ENCODE results near the gene MAST2. TPM values are rescaled to one million over a fixed set of nuclear protein-coding genes. Genes with fewer than 3 reads are reported as not detected.
"Not testable (repeated sequence)": the region's sequence is repeated elsewhere in the genome, so short reads cannot be mapped to it uniquely, and the experiment has no call there.

The MAST2 gene
- total RNA-seq, 1 donor from 2014 or later: 33.4 TPM

DNA sequence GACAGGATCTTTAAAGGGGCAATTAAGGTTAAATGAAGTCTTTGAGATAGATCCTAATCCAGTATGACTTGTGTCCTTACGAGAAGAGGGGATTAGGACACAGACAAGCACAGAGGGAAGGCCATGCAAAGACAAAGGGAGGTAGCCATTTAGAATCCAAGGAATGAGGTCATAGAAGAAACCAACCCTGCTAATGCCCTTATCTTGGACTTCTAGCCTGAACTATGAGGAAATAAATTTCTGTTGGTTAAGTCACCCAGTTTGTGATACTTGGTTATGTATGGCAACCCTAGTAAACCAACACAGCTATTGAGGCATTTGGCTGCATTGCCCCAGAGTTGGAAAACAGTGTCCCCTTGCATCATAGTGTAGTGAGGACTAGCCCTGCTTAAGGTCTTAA, 121.3 kb downstream of the MAST2 start:
- Mint-ChIP-seq H3K36me3 (ENCODE audit: low read depth) (no peaks in the 10 kb centered on the region), H3K4me1 (ENCODE audit: low read depth) (peaks cover 9% of the 10 kb centered on the region)
- intact Hi-C loops (cut with micrococcal nuclease): no loop called here

GRCh38 chr1:45925728-45926287, 122.4 kb downstream of the MAST2 start:
- no peak overlapping the region for H3K27ac Mint-ChIP-seq
- no peak for DNase-seq (ENCODE audit: low spot score)
- H3K4me3 Mint-ChIP-seq (ENCODE audit: low read depth): no peak overlapping the region
- H3K9me3 Mint-ChIP-seq: no peaks in the 10 kb centered on the region
- H3K36me3 Mint-ChIP-seq (ENCODE audit: low read depth): no peaks in the 10 kb centered on the region
- intact Hi-C loops (cut with micrococcal nuclease): no loop called here
- H3K4me1 Mint-ChIP-seq (ENCODE audit: low read depth): peaks cover 9% of the 10 kb centered on the region
- H3K27me3 Mint-ChIP-seq (ENCODE audit: low read depth): no peaks in the 10 kb centered on the region

More for the DNA sequence above, 121.3 kb downstream of the MAST2 start:
- Mint-ChIP-seq H3K27ac (no peak overlapping the region), H3K27me3 (ENCODE audit: low read depth) (no peaks in the 10 kb centered on the region), H3K9me3 (no peaks in the 10 kb centered on the region), H3K4me3 (ENCODE audit: low read depth) (no peak overlapping the region)
- DNase-seq (ENCODE audit: low spot score): no peak

DNA sequence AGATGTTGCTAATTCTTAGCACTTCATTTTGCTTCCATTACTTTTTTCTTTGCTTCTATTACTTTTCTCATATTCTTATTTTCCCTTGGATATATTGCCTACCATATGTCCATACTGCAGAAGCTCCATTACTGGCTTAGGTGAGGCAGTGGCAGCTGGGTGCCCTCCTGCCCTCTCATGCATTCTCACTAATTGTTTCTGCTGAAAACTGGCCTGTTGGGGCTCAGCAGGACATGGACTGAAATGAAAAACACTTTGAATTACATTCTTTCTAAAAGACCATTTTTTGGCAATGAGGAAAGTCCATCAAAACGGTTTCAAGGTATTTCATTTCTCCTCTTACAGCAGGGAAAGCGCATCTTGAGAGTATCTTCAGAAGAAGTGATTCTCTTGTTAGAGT, 122.9 kb downstream of the MAST2 start:
- Mint-ChIP-seq H3K4me1 (ENCODE audit: low read depth) (peaks cover 9% of the 10 kb centered on the region), H3K27me3 (ENCODE audit: low read depth) (no peaks in the 10 kb centered on the region), H3K27ac (no peak overlapping the region), H3K9me3 (no peaks in the 10 kb centered on the region), H3K4me3 (ENCODE audit: low read depth) (no peak overlapping the region), H3K36me3 (ENCODE audit: low read depth) (no peaks in the 10 kb centered on the region)
- DNase-seq (ENCODE audit: low spot score): no peak
- intact Hi-C loops (cut with micrococcal nuclease): no loop called here

DNA sequence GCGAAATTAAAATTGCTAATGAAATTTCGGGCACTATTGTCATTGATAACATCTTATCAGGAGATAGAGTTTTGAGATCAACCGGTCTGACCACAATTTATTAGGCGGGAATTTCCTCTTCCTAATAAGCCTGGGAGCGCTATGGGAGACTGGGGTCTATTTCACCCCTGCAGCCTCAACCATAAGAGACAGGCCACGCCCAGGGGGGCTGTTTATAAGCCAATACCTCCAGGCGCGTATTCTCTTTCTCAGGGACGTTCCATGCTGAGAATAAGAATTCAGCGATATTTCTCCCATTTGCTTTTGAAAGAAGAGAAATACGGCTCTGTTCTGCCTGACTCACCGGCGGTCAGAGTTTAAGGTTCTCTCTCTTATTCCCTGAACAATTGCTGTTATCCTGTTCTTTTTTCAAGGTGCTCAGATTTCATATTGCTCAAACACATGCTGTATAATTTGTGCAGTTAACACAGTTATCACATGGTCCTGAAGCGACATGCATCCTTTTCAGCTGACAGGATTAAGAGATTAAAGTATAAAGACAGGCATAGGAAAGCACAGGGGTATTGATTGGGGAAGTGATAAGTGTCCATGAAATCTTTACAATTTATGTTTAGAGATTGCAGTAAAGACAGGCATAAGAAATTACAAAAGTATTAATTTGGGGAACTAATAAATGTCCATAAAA, 124.0 kb downstream of the MAST2 start:
- H3K36me3 Mint-ChIP-seq (ENCODE audit: low read depth); H3K4me1 Mint-ChIP-seq (ENCODE audit: low read depth); H3K27me3 Mint-ChIP-seq (ENCODE audit: low read depth); H3K4me3 Mint-ChIP-seq (ENCODE audit: low read depth); H3K9me3 Mint-ChIP-seq; intact Hi-C loops (cut with micrococcal nuclease); DNase-seq (ENCODE audit: low spot score); H3K27ac Mint-ChIP-seq: not testable (repeated sequence)

DNA sequence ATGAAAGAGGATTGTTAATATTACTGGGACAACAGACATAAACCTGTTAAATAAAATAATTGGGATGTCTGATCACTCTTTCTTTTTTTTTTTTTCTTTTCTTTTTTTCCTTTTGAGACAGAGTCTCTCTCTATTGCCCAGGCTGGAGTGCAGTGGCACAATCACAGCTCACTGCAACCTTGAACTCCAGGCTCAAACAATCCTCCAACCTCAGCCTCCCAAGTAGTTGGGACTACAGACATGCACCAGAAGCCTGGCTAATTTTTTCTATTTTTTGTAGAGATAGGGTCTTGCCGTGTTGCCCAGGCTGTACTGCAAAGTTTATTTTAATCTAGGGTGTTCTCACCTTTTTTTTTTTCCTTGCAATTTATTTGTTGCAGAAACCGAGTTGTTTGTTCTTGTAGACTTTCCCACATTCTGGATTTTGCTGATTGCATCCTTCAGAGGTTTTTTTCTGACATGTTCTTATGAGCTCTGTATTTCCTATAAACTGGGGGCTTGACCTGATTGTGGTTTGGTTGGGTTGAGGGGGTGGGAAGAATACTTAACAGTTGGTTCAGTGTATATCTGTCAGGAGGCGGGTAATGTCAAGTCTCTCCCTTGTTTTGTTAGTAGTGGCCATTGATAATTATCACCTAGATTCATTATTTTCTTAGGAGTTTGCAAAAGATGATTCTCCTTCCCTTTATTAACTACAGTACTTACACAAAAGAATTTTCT, 125.2 kb downstream of the MAST2 start:
- no peaks in the 10 kb centered on the region for H3K36me3 Mint-ChIP-seq (ENCODE audit: low read depth)
- H3K27me3 Mint-ChIP-seq (ENCODE audit: low read depth): no peaks in the 10 kb centered on the region
- no peaks in the 10 kb centered on the region for H3K9me3 Mint-ChIP-seq
- no peak overlapping the region for H3K27ac Mint-ChIP-seq
- no peak overlapping the region for H3K4me3 Mint-ChIP-seq (ENCODE audit: low read depth)
- no peak for DNase-seq (ENCODE audit: low spot score)
- peaks cover 9% of the 10 kb centered on the region for H3K4me1 Mint-ChIP-seq (ENCODE audit: low read depth)
- intact Hi-C loops (cut with micrococcal nuclease): no loop called here

DNA sequence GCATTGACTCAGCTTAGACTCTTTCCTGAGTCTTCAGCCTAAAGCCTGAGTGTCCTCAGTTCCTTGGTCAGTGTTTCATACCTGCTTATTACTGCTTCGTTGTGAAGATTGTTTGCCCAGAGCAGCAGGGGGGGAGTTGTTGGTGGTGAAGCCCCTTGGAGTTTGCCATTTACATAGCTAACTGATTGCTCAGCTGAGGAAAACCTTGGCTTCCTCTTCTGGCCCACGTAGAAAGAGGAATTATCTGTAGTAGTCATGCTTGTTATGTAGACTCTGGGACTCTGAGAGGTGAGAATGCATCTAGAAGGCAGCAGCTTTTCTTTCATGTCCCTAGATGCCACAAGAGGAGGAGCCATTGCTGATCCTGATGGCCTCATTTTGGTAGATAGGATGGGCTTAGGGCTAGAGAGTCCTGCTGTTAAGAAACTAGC, 125.9 kb downstream of the MAST2 start:
- no peaks in the 10 kb centered on the region for H3K36me3 Mint-ChIP-seq (ENCODE audit: low read depth)
- no peak overlapping the region for H3K4me3 Mint-ChIP-seq (ENCODE audit: low read depth)
- intact Hi-C loops (cut with micrococcal nuclease): no loop called here
- H3K9me3 Mint-ChIP-seq: no peaks in the 10 kb centered on the region
- DNase-seq (ENCODE audit: low spot score): no peak
- peaks cover 9% of the 10 kb centered on the region for H3K4me1 Mint-ChIP-seq (ENCODE audit: low read depth)
- H3K27me3 Mint-ChIP-seq (ENCODE audit: low read depth): no peaks in the 10 kb centered on the region
- no peak overlapping the region for H3K27ac Mint-ChIP-seq

DNA sequence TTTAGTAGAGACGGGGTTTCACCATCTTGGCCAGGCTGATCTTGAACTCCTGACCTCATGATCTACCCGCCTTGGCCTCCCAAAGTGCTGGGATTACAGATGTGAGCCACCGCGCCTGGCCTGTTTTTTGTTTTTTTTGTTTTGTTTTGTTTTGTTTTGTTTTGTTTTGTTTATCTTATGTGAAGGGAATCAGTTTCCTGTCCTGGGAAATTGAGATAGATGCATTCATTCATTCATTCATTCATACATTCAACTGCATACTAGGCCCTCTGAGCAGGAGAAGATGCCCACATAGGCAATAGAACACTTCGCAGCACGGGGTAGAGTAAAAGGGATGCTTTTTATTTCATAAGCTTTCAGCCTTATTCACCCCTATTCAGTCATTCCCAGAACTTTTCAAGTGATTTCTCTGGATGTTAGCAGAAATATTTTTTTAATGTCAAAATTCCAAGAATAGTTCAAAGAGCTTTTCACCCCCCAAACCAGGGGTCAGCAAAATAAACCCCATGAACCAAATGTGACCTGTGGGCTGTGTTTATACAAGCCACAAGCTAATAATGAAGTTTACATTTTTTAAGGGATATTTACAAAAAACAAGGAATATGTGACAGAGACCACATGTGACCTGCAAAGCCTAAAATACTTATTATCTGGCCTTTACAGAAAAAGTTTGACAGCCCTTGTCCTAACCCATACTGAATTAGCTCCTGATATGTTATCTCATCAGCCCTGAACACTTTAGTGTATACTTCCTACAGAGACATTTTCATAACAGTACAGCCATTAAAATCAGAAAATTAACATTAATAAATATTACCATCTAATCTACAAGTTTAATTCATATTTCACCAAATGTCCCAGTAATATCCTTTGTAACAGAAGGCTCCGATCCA, 127.1 kb downstream of the MAST2 start:
- no peaks in the 10 kb centered on the region for H3K27me3 Mint-ChIP-seq (ENCODE audit: low read depth)

GRCh38 chr1:45932205-45932604, 128.8 kb downstream of the MAST2 start:
- H3K4me1 Mint-ChIP-seq (ENCODE audit: low read depth); H3K9me3 Mint-ChIP-seq; intact Hi-C loops (cut with micrococcal nuclease); H3K4me3 Mint-ChIP-seq (ENCODE audit: low read depth); H3K27ac Mint-ChIP-seq; H3K27me3 Mint-ChIP-seq (ENCODE audit: low read depth); DNase-seq (ENCODE audit: low spot score); H3K36me3 Mint-ChIP-seq (ENCODE audit: low read depth): not testable (repeated sequence)

More for the DNA sequence above, 127.1 kb downstream of the MAST2 start:
- H3K4me3 Mint-ChIP-seq (ENCODE audit: low read depth): no peak overlapping the region
- no peak for DNase-seq (ENCODE audit: low spot score)
- no peaks in the 10 kb centered on the region for H3K36me3 Mint-ChIP-seq (ENCODE audit: low read depth)
- intact Hi-C loops (cut with micrococcal nuclease): no loop called here
- no peaks in the 10 kb centered on the region for H3K9me3 Mint-ChIP-seq
- H3K27ac Mint-ChIP-seq: no peak overlapping the region
- H3K4me1 Mint-ChIP-seq (ENCODE audit: low read depth): peaks cover 9% of the 10 kb centered on the region

DNA sequence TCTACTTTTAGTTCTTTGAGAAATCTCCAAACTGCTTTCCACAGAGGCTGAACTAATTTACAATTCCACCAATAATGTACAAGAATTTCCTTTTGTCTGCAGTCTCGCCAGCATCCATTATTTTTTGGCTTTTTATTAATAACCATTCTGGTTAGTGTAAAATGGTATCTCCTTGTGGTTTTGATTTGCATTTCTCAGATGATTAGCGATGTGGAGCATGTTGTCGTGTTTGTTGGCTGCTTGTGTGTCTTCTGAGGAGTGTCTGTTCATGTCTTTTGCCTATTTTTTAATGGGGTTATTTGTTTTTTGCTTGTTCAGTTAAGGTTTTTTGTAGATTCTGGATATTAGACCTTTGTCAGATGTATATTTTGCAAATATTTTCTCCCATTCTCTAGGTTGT, 131.5 kb downstream of the MAST2 start:
- H3K36me3 Mint-ChIP-seq (ENCODE audit: low read depth): no peaks in the 10 kb centered on the region
- H3K27me3 Mint-ChIP-seq (ENCODE audit: low read depth): no peaks in the 10 kb centered on the region
- no peak overlapping the region for H3K27ac Mint-ChIP-seq
- no peak for DNase-seq (ENCODE audit: low spot score)
- no peaks in the 10 kb centered on the region for H3K4me1 Mint-ChIP-seq (ENCODE audit: low read depth)
- no peaks in the 10 kb centered on the region for H3K9me3 Mint-ChIP-seq
- intact Hi-C loops (cut with micrococcal nuclease): no loop called here
- H3K4me3 Mint-ChIP-seq (ENCODE audit: low read depth): no peak overlapping the region

- Mint-ChIP-seq H3K4me1 (ENCODE audit: low read depth) (no peaks in the 10 kb centered on the region), H3K4me3 (ENCODE audit: low read depth) (no peak overlapping the region), H3K9me3 (peaks cover 4% of the 10 kb centered on the region), H3K27ac (no peak overlapping the region), H3K27me3 (ENCODE audit: low read depth) (no peaks in the 10 kb centered on the region), H3K36me3 (ENCODE audit: low read depth) (peaks cover 3% of the 10 kb centered on the region)
- DNase-seq (ENCODE audit: low spot score): no peak
- intact Hi-C loops (cut with micrococcal nuclease): no loop called here
Observed at GRCh38 chr1:45938029-45938428, 134.6 kb downstream of the MAST2 start.

- no peak overlapping the region for H3K4me3 Mint-ChIP-seq (ENCODE audit: low read depth)
- no peak for DNase-seq (ENCODE audit: low spot score)
- H3K27me3 Mint-ChIP-seq (ENCODE audit: low read depth): no peaks in the 10 kb centered on the region
- H3K36me3 Mint-ChIP-seq (ENCODE audit: low read depth): peaks cover 3% of the 10 kb centered on the region
- peaks cover 12% of the 10 kb centered on the region for H3K9me3 Mint-ChIP-seq
- H3K27ac Mint-ChIP-seq: no peak overlapping the region
- no peaks in the 10 kb centered on the region for H3K4me1 Mint-ChIP-seq (ENCODE audit: low read depth)
- intact Hi-C loops (cut with micrococcal nuclease): no loop called here
Observed at GRCh38 chr1:45942411-45942810, 139.0 kb downstream of the MAST2 start.

DNA sequence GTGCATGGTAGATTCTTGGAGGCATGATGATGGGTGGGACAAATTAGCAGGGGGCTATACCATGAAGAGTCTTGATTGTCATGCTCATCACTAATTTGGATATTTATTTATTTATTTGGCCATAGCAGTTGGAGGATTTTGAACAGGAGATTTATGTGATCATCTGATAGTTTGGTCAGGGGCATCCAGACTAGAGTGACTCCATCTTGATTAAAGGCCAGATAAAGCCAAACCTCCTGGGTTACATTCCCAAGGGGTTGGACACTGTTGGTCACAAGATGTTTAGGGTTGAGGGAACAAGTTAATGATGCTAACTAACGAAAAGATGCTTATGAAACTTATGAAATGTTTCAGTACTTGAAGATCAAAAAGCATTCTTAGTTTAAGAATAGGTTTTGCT, 139.8 kb downstream of the MAST2 start:
- no peak for DNase-seq (ENCODE audit: low spot score)
- no peaks in the 10 kb centered on the region for H3K4me1 Mint-ChIP-seq (ENCODE audit: low read depth)
- no peak overlapping the region for H3K27ac Mint-ChIP-seq
- peaks cover 17% of the 10 kb centered on the region for H3K9me3 Mint-ChIP-seq
- peaks cover 6% of the 10 kb centered on the region for H3K36me3 Mint-ChIP-seq (ENCODE audit: low read depth)
- H3K27me3 Mint-ChIP-seq (ENCODE audit: low read depth): no peaks in the 10 kb centered on the region
- no peak overlapping the region for H3K4me3 Mint-ChIP-seq (ENCODE audit: low read depth)
- intact Hi-C loops (cut with micrococcal nuclease): no loop called here

All from activated T-helper 2 cell treated with anti-CD3 and anti-CD28 coated beads, Interferon-gamma antibody, Interleukin-2, Interleukin-4, amounts not matched to agents 10 μg/mL and 5 μg/mL and 100 μg/mL, durations not matched to agents 14 hours and 24 hours and 36 hours (primary cell).